WTC11 (cell line): ENCODE data around the gene ARHGAP22.

Source experiments
- CREM ChIP-seq: sonication (generic); formaldehyde crosslinking; IDR thresholded peaks from 2 replicates; pipeline ENCODE4 v1.8.1; 2022; ENCODE audit warnings: mild to moderate bottlenecking, missing genetic modification reagents, moderate library complexity
- ESRRA ChIP-seq: sonication (generic); formaldehyde crosslinking; IDR thresholded peaks from 2 replicates; pipeline ENCODE4 v1.8.1; 2022; ENCODE audit warnings: mild to moderate bottlenecking, missing genetic modification reagents, borderline replicate concordance
- ETV6 ChIP-seq: sonication (generic); formaldehyde crosslinking; IDR thresholded peaks from 2 replicates; pipeline ENCODE4 v1.8.1; 2022; ENCODE audit warnings: mild to moderate bottlenecking, missing genetic modification reagents
- MAX ChIP-seq: sonication (generic); formaldehyde crosslinking; IDR thresholded peaks from 2 replicates; pipeline ENCODE4 v1.8.0; 2022; ENCODE audit warnings: mild to moderate bottlenecking, missing genetic modification reagents
- NFATC4 ChIP-seq: fragments of 250-450 bp; sonication (Bioruptor Pico); IDR thresholded peaks from 2 replicates; pipeline ENCODE4 v1.9.0; 2021; ENCODE audit warnings: mild to moderate bottlenecking
- NR2C2 ChIP-seq: sonication (generic); formaldehyde crosslinking; IDR thresholded peaks from 2 replicates; pipeline ENCODE4 v1.8.0; 2022; ENCODE audit warnings: mild to moderate bottlenecking, missing genetic modification reagents
- NR3C1 ChIP-seq: sonication (generic); formaldehyde crosslinking; conservative IDR thresholded peaks from 2 replicates; pipeline ENCODE4 v1.8.1; 2023; ENCODE audit warnings: low read depth, mild to moderate bottlenecking, missing genetic modification reagents
- SMAD3 ChIP-seq: sonication (generic); formaldehyde crosslinking; IDR thresholded peaks from 2 replicates; pipeline ENCODE4 v1.8.0; 2022; ENCODE audit warnings: missing genetic modification reagents, mild to moderate bottlenecking, borderline replicate concordance
- TCF7 ChIP-seq: sonication (generic); formaldehyde crosslinking; IDR thresholded peaks from 2 replicates; pipeline ENCODE4 v1.8.0; 2022; ENCODE audit warnings: mild to moderate bottlenecking, low read depth, missing genetic modification reagents, moderate library complexity
- TP53 ChIP-seq: sonication (generic); formaldehyde crosslinking; IDR thresholded peaks from 2 replicates; pipeline ENCODE4 v1.8.1; 2023; ENCODE audit warnings: mild to moderate bottlenecking, missing genetic modification reagents
- ZNF121 ChIP-seq: sonication (generic); formaldehyde crosslinking; IDR thresholded peaks from 2 replicates; pipeline ENCODE4 v1.8.0; 2023; ENCODE audit warnings: missing genetic modification reagents
- TF ChIP-seq, protein P1 (sequence below): fragments of 200-600 bp; IDR thresholded peaks from 2 replicates; pipeline ENCODE4 v1.8.0; 2022; ENCODE audit warnings: antibody characterized with exemption
- TF ChIP-seq, protein P2 (sequence below): sonication (generic); formaldehyde crosslinking; IDR thresholded peaks from 2 replicates; pipeline ENCODE4 v1.8.1; 2023; ENCODE audit warnings: mild to moderate bottlenecking, missing genetic modification reagents, moderate library complexity
- TF ChIP-seq, protein P3 (sequence below): sonication (generic); formaldehyde crosslinking; IDR thresholded peaks from 2 replicates; pipeline ENCODE4 v1.8.0; 2022; ENCODE audit warnings: mild to moderate bottlenecking, missing genetic modification reagents

DNA sequence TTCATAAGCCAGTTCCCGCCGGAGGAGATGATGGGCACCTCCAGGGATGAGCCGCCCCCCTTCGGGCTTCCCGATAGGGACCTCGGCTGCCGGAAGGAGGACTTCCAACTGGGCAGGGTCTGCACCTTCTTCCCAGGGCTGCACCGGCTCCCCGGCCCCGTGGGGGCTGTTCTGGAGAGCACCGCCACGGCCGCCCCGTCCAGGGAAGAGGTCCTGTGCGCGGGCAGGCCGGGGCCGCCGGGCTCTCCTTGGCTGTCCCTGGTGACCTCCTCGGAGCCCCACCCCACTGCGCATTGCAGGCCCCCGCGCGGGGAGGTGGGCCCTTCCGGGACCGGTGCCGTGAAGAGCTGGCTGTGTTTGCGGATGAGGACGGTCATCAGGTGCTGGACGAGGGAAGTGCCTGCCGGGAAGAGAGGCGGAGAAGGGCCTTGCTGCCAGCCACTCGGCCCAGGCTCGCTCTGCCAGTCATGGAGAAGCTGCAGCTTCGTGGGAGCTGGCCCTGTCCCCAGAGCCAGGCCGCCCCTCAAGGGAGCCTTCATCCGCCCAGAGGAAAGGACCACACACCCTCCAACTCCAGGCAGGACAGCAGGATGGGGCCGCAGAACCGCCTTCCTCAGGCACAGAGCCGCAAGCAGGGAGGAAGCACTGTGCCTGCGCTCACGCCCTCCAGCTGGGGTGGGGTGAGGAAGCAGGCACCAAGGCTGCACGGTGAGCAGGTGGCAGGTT, 154.0 kb downstream of the ARHGAP22 start:
- no peak for TF ChIP-seq NR2C2 (CRISPR knock-in tag)
- no peak for TF ChIP-seq MAX (CRISPR knock-in tag)
- no peak for TF ChIP-seq ETV6 (CRISPR knock-in tag)
- TF ChIP-seq, protein P1, sequence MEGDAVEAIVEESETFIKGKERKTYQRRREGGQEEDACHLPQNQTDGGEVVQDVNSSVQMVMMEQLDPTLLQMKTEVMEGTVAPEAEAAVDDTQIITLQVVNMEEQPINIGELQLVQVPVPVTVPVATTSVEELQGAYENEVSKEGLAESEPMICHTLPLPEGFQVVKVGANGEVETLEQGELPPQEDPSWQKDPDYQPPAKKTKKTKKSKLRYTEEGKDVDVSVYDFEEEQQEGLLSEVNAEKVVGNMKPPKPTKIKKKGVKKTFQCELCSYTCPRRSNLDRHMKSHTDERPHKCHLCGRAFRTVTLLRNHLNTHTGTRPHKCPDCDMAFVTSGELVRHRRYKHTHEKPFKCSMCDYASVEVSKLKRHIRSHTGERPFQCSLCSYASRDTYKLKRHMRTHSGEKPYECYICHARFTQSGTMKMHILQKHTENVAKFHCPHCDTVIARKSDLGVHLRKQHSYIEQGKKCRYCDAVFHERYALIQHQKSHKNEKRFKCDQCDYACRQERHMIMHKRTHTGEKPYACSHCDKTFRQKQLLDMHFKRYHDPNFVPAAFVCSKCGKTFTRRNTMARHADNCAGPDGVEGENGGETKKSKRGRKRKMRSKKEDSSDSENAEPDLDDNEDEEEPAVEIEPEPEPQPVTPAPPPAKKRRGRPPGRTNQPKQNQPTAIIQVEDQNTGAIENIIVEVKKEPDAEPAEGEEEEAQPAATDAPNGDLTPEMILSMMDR, result no peak
- no peak for TF ChIP-seq CREM
- TF ChIP-seq, protein P2, sequence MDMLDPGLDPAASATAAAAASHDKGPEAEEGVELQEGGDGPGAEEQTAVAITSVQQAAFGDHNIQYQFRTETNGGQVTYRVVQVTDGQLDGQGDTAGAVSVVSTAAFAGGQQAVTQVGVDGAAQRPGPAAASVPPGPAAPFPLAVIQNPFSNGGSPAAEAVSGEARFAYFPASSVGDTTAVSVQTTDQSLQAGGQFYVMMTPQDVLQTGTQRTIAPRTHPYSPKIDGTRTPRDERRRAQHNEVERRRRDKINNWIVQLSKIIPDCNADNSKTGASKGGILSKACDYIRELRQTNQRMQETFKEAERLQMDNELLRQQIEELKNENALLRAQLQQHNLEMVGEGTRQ (CRISPR knock-in tag), result no peak
- no peak for TF ChIP-seq NR3C1
- TF ChIP-seq, protein P3, sequence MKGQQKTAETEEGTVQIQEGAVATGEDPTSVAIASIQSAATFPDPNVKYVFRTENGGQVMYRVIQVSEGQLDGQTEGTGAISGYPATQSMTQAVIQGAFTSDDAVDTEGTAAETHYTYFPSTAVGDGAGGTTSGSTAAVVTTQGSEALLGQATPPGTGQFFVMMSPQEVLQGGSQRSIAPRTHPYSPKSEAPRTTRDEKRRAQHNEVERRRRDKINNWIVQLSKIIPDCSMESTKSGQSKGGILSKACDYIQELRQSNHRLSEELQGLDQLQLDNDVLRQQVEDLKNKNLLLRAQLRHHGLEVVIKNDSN (CRISPR knock-in tag), result no peak
- TF ChIP-seq NFATC4 (CRISPR knock-in tag), result no peak
- TF ChIP-seq TCF7 (CRISPR knock-in tag), result no peak
- TF ChIP-seq SMAD3 (CRISPR knock-in tag), result no peak
- no peak for TF ChIP-seq ESRRA (CRISPR knock-in tag)
- no peak for TF ChIP-seq ZNF121 (CRISPR knock-in tag)
- TF ChIP-seq TP53, result no peak
